Peyer's patch (tissue), 4 donors: Measurements from ENCODE around the gene PRODH2.

Source experiments
- CTCF ChIP-seq, 6 experiments: fragments of 450-650 bp in 4 of 6; fragments of 200-600 bp in 2 of 6; sonication (generic) in 1 of 6; IDR thresholded peaks; one replicate each; pipeline ENCODE4 v1.5.1; 2017 to 2019; ENCODE audit warnings: antibody characterized with exemption in 6 of 6, mild to moderate bottlenecking in 3 of 6, moderate library complexity in 1 of 6
- POLR2A ChIP-seq, 2 donors: fragments of 450-650 bp; IDR thresholded peaks; one replicate each; pipeline ENCODE4 v1.5.1; 2017; ENCODE audit warnings: antibody characterized with exemption in 2 of 2, mild to moderate bottlenecking in 2 of 2, moderate library complexity in 2 of 2

DNA sequence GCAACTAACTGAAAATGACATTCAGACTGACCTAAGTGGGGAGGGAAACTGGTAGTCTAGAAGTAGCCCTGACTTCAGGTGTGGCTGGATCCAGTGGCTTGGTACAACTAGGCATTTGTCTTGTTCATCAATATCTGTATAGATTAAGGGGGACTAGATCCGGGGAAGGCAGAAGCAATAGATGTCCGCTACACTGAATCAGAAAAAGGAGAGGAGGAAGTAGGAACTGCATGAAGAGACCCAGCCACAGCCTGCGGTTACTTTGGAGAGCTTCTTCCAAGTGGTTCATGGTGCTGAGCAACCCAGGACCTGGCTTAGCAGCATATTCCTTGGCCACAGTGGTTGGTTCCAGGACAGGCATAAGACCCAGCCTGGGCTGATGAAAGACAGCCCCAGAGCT, 9.9 kb upstream of the PRODH2 start:
- no peak for TF ChIP-seq CTCF (IDR thresholded peaks at IDR 0.05)
- TF ChIP-seq POLR2A (IDR thresholded peaks at IDR 0.05): no peak
